PC-9 (cell line): Measurements from ENCODE around the gene MYO1A.

Source experiments
- EZH2 ChIP-seq: fragments of 200-600 bp; sonication (generic); IDR thresholded peaks from 2 replicates; pipeline ENCODE4 v1.8.0; 2017; ENCODE audit warnings: antibody characterized with exemption, low read depth
- TF ChIP-seq, protein P1 (sequence below): fragments of 200-600 bp; sonication (generic); conservative IDR thresholded peaks from 2 replicates; pipeline ENCODE4 v1.6.1; 2017; ENCODE audit warnings: mixed run types, antibody characterized with exemption, mild to moderate bottlenecking, moderate library complexity

DNA sequence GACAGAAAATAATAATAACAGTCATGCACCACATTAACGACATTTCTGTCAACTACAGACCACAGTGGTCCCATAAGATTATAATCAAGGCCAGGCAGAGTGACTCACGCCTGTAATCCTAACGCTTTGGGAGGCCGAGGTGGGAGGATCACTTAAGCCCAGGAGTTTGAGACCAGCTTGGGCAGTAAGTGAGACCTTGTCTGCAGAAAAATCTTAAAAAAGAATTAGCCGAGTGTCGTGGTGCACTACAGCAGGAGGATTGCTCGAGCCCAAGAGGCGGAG, 47.6 kb upstream of the MYO1A start:
- TF ChIP-seq, protein P1, sequence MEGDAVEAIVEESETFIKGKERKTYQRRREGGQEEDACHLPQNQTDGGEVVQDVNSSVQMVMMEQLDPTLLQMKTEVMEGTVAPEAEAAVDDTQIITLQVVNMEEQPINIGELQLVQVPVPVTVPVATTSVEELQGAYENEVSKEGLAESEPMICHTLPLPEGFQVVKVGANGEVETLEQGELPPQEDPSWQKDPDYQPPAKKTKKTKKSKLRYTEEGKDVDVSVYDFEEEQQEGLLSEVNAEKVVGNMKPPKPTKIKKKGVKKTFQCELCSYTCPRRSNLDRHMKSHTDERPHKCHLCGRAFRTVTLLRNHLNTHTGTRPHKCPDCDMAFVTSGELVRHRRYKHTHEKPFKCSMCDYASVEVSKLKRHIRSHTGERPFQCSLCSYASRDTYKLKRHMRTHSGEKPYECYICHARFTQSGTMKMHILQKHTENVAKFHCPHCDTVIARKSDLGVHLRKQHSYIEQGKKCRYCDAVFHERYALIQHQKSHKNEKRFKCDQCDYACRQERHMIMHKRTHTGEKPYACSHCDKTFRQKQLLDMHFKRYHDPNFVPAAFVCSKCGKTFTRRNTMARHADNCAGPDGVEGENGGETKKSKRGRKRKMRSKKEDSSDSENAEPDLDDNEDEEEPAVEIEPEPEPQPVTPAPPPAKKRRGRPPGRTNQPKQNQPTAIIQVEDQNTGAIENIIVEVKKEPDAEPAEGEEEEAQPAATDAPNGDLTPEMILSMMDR: no peak
- TF ChIP-seq EZH2: no peak
